CD4-positive, alpha-beta T cell treated with Interleukin-2 at 100 ng/mL for 4 hours (primary cell): ENCODE measurements around the gene SLC11A2.
"Not testable (repeated sequence)": the region's sequence is repeated elsewhere in the genome, so short reads cannot be mapped to it uniquely, and the experiment has no call there.

Experiments
- DNase-seq: peaks from one replicate; pipeline ENCODE4 v3.0.0-alpha.2; 2020; ENCODE audit warnings: low spot score

Gene SLC11A2

GRCh38 chr12:50990147-50990727 lies 35.9 kb downstream of the SLC11A2 start:
- no peak for DNase-seq

DNA sequence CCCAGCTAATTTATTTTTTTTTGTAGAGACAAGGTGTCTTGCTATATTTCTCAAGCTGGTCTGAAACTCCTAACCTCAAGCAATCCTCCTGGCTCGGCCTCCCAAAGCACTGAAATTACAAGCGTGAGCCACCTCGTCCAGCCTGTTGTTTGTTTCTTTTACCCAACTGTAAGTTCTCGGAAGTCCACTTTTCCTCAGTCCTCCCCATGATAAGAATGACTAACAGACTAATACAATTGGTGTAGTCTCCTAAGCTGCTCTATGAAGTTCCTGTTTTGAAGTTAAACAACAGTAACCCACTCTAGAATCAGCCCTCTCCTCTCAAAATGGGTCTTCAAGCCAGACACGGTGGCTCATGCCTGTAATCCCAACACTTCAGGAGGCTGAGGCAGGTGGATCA lies 37.3 kb downstream of the SLC11A2 start:
- no peak for DNase-seq

- DNase-seq, result no peak
Observed at GRCh38 chr12:50988051-50988450, 38.1 kb downstream of the SLC11A2 start.

GRCh38 chr12:50986966-50987737 lies 39.0 kb downstream of the SLC11A2 start:
- DNase-seq, result peak; percentile 31

GRCh38 chr12:50985322-50985721 lies 40.9 kb downstream of the SLC11A2 start:
- no peak for DNase-seq

DNA sequence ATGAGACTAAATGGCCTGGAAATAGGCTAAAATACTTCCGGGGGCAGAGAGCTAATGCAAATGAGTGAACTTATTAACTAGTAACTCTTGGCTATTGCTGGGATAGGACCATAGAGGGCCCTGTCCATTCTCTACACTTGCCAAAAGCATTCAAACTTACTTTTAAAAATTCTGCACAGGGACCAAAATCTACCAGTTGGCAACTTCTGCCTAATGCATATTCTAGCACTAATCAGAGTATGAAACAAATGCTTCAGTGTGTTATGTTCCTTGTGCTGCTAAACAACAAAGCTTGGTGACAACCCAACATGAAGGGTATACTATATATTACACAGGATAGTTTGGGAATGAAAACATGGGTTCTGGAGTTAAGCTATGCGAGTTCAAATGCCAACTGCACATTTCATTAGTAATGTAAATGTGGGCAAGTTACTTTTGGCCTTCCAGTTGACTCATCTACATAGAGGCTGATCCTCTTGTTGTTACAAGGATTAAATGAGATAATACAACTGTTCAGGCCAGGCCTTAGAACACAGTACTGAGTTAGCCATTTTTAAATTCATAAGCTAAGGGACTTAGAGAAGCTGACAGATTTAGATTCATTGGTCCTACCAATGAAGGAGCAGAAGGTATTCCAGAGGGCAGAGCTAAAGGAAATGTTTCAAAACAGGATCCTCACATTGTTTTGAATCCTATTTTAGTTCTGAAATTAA lies 41.4 kb downstream of the SLC11A2 start:
- no peak for DNase-seq

GRCh38 chr12:50981319-50982239 lies 44.6 kb downstream of the SLC11A2 start:
- DNase-seq, result no peak

DNA sequence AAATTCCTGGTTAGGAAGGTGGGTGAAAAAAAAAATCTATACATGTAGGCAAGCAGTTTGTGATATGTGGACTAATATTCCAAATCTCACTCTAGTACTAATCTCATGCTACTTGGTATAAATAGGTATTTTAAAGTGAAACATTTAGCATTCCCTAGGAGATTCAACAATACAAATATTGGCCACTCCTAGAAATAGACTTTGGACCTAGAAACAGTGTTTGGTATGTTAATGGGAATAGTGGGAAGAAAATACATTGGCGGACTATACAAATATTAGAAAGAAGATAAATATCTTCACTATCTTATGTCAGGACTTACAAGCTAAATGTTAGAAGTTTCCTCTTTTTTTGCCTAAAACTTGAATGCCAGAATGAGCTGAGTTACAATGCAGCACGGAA lies 45.6 kb downstream of the SLC11A2 start:
- no peak for DNase-seq

GRCh38 chr12:50979369-50980052 lies 46.7 kb downstream of the SLC11A2 start:
- no peak for DNase-seq

- no peak for DNase-seq
Observed at GRCh38 chr12:50971946-50972345, 54.2 kb downstream of the SLC11A2 start.

- no peak for DNase-seq
Observed at GRCh38 chr12:50964432-50964831, 61.8 kb downstream of the SLC11A2 start.

GRCh38 chr12:50961708-50962107 lies 64.5 kb downstream of the SLC11A2 start:
- no peak for DNase-seq

DNA sequence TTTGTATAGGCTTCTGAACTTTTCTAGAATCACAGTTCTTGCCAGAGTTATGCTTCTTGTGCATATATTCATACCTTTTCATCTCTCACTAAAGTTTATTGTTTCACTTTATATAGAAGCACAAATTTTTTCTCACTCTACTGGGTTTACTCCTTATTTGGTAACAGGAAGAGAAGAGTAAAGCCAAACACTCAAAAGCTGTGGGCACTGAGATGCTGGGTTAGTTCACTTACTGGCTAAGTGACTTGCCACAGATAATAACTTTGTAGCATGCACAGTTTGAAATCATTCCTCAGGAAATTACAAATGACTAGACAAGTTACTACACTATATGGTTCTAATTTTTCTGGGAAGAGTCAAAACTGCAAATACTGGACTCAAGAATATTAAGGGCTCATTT lies 66.1 kb downstream of the SLC11A2 start:
- no peak for DNase-seq

DNA sequence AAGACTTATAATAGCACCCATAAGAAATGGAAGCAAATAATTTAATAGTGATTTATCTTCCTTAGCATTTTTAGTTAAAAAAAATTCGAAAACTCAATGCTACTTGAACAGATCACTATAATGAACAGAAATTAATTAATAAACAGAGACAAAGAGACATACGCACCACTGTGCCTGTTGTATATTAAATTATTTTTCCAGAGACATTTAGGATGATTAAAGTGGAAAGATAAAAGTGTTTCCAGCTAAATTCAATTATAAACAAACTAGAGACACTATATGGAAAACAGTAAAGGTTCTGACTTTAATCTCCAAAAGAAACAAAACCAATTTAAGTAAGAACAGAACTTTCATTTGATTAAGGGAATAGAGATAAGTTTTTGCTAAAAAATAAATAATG lies 70.5 kb downstream of the SLC11A2 start:
- DNase-seq, result no peak

DNA sequence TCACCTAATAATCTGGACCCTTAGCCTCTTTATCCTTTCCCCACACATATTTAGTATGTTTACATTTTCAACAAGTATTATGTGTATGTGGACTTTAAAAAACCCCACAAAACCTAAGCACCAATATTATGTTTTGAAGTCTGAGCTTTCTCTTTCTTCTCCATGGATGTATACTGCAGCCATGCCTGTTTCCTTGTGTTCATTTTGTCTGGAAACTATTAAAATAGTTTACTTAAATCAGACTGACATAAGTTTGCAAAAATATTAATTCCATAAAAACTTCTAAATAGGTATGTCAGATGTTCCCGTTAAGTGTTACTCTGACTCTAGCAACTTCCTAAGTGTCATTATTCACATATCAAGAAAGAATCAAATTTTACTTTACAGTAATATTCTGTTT lies 70.9 kb downstream of the SLC11A2 start:
- no peak for DNase-seq

GRCh38 chr12:50954789-50955188 lies 71.4 kb downstream of the SLC11A2 start:
- not testable (repeated sequence) for DNase-seq

DNA sequence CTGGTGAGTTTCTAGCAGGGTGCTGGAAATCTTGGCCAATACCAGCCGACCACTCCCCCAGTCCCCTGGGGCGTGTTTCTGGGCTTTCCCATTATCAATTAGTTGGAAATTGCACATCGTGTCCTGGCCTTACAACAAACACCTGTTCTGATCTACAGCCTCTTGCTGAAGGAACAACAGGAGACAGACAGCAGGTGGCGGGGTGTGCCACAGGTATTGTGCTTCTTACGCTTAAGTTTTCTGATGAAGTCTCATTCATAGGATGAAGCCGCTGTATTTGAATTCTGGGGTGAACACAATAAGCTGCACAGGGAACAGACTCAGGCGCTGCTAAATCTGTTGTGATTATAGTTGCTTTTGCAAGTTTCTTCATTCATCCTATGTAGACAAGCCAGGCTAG lies 73.1 kb downstream of the SLC11A2 start:
- no peak for DNase-seq

GRCh38 chr12:50952510-50952909 lies 73.7 kb downstream of the SLC11A2 start, which contains the start of gene HIGD1C:
Gene HIGD1C (plus strand): TSS chr12:50952544. CDS start chr12:50953999, 1,455 bp downstream.
- DNase-seq, result no peak

DNA sequence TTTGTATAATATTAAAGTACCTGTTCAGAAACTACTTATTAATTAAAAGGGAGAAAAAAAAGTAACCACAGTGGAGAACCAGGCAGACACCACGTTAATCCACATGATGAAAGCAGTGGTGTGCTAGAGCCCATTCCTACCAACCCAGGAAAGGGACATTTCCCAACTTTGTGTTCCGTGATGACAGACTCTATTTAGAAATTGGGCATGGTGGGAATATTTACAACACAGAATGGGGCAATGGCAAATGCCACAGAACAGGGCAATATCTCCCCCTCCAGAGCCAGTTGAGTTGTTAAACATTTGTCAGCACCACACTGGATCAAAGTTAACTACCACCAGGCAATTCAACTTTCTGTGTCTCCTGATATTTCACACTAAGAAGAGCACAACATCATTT lies 75.1 kb downstream of the SLC11A2 start:
- DNase-seq, result no peak

DNA sequence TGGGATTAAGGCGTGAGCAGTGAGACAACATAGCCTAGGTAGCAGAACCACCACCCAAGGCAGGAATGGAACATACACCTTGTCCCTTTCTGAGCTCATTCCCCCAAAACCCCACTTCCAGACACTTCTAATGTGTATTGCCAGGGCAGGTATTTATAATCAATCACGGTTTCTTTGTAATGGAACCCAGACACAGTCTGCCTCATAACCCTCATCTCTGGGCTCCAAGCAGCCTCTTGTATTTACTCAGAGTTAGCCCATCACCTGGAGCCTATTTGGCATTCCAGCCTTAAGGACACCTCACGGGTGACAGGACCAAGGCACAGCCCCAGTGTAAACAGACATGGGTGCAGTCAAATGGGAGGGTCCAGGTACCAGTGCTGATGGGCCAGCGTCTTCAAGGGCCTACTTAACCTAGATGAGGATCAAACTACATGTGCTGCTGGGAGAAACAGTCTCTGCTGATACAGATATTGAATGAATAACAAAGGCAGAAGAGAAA lies 76.3 kb downstream of the SLC11A2 start:
- no peak for DNase-seq

DNA sequence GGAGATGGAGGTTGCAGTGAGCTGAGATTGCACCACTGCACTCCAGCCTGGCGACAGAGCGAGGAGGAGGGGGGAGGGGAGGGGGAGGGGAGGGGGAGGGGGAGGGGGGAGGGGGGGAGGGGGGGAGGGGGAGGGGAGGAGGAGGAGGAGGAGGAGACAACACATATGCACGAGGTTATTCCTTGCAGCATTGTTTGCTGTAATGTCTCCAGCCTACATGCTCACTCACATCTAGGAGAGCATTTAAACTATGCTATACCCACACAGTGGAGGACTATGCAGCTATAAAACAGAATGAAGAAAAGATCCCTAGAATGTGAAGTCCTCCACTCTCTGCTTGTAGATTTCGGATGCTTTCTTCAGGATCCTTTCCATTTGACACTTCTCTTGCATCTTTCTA lies 77.4 kb downstream of the SLC11A2 start:
- no peak for DNase-seq
